Thyroid gland (tissue), 4 donors: ENCODE data around the gene KLRC3.

Experiments used
- CTCF ChIP-seq, 6 experiments: fragments of 200-600 bp in 3 of 6; fragments of 450-650 bp in 3 of 6; sonication (generic) in 3 of 6; IDR thresholded peaks; one replicate each; pipeline ENCODE4 v1.5.1; 2016 to 2019; ENCODE audit warnings: antibody characterized with exemption in 6 of 6, mild to moderate bottlenecking in 2 of 6, inconsistent platforms in 1 of 6, moderate library complexity in 1 of 6
- POLR2A ChIP-seq, 2 donors: fragments of 450-650 bp; IDR thresholded peaks; one replicate each; pipeline ENCODE4 v1.6.1; 2017; ENCODE audit warnings: antibody characterized with exemption in 2 of 2, mild to moderate bottlenecking in 2 of 2, moderate library complexity in 1 of 2

- TF ChIP-seq CTCF (IDR thresholded peaks at IDR 0.05) (no peak), POLR2A (IDR thresholded peaks at IDR 0.05) (no peak)
These were observed 24.9 kb downstream of the KLRC3 start for GRCh38 chr12:10395390-10395998.
